Measurements from ENCODE around the gene CSK.

- TF ChIP-seq POLR2A (IDR thresholded peaks at IDR 0.05; ENCODE audit: low read depth, low read length) = no peak
- no peak; the same call in none of the 2 replicates for TF ChIP-seq POLR2AphosphoS5 (IDR thresholded peaks at IDR 0.05; ENCODE audit: low read depth, low read length)
- no peak for TF ChIP-seq TAF1 (IDR thresholded peaks at IDR 0.05; ENCODE audit: low read depth, low read length)
Observed at GRCh38 chr15:74783808-74784175, 1.9 kb downstream of the CSK start.

Measured in GM12891 (cell line).